DND-41 (cell line): ENCODE results near the gene N4BP2L1.
A peak's percentile ranks its signal among the peaks of the same experiment; 100 is the strongest.

Experiments
- ATAC-seq: fragments of 200-7000 bp; cut with Tn5 transposase; 3 replicates; pipeline ENCODE4 v1.9.1; 2021; ENCODE audit warnings: low read depth; ENCODE audit not compliant: insufficient read depth
- DNase-seq: peaks from one replicate; pipeline ENCODE4 v3.0.0-alpha.2; 2020
- H2AFZ ChIP-seq: 2 replicates; pipeline ENCODE4 v1.6.0; 2012; ENCODE audit warnings: low read depth, low read length
- H3K27ac ChIP-seq: 2 replicates; pipeline ENCODE4 v1.5.1; 2012; ENCODE audit warnings: low read length, inconsistent platforms
- H3K27me3 ChIP-seq: fragments of 200-600 bp; sonication (generic); 2 replicates; pipeline ENCODE4 v1.6.0; 2012; ENCODE audit warnings: low read length, mild to moderate bottlenecking, inconsistent platforms; ENCODE audit not compliant: insufficient read depth, poor library complexity
- H3K36me3 ChIP-seq: 2 replicates; pipeline ENCODE4 v1.5.1; 2012; ENCODE audit warnings: low read length, inconsistent platforms; ENCODE audit not compliant: insufficient read depth
- H3K4me1 ChIP-seq: 2 replicates; pipeline ENCODE4 v1.5.1; 2012; ENCODE audit warnings: mild to moderate bottlenecking, low read length; ENCODE audit not compliant: insufficient read depth
- H3K4me2 ChIP-seq: 2 replicates; pipeline ENCODE4 v1.6.0; 2012; ENCODE audit warnings: mild to moderate bottlenecking, moderate library complexity, low read length, inconsistent platforms; ENCODE audit not compliant: insufficient read depth
- H3K4me3 ChIP-seq, 2 experiments: fragments of 200-600 bp in 1 of 2; shearing (Covaris generic) in 1 of 2; 2 replicates each; pipeline ENCODE4 v1.5.1; 2012 to 2016; ENCODE audit warnings: inconsistent platforms in 2 of 2, low read length in 2 of 2, mild to moderate bottlenecking in 2 of 2, low read depth in 1 of 2, moderate library complexity in 1 of 2
- H3K79me2 ChIP-seq: 2 replicates; pipeline ENCODE4 v1.6.0; 2012; ENCODE audit warnings: low read length, inconsistent platforms; ENCODE audit not compliant: insufficient read depth
- H3K9ac ChIP-seq: 2 replicates; pipeline ENCODE4 v1.6.0; 2012; ENCODE audit warnings: low read depth, mild to moderate bottlenecking, inconsistent platforms, low read length, moderate library complexity
- H3K9me3 ChIP-seq: 2 replicates; pipeline ENCODE4 v1.5.1; 2012; ENCODE audit warnings: low read length, moderate library complexity, mild to moderate bottlenecking, inconsistent platforms; ENCODE audit not compliant: insufficient read depth, severe bottlenecking
- H4K20me1 ChIP-seq: 2 replicates; pipeline ENCODE4 v1.6.0; 2012; ENCODE audit warnings: low read length; ENCODE audit not compliant: insufficient read depth
- CTCF ChIP-seq: IDR thresholded peaks from 2 replicates; pipeline ENCODE4 v1.5.1; 2012; ENCODE audit warnings: borderline replicate concordance, low read length, moderate library complexity, mild to moderate bottlenecking; ENCODE audit not compliant: poor library complexity, severe bottlenecking; ENCODE audit errors: extremely low read depth
- EZH2 ChIP-seq: IDR thresholded peaks from 3 replicates; pipeline ENCODE4 v1.6.1; 2012; ENCODE audit warnings: borderline replicate concordance, low read depth, mild to moderate bottlenecking, moderate library complexity, low read length, inconsistent platforms; ENCODE audit not compliant: severe bottlenecking

N4BP2L1 gene

DNA sequence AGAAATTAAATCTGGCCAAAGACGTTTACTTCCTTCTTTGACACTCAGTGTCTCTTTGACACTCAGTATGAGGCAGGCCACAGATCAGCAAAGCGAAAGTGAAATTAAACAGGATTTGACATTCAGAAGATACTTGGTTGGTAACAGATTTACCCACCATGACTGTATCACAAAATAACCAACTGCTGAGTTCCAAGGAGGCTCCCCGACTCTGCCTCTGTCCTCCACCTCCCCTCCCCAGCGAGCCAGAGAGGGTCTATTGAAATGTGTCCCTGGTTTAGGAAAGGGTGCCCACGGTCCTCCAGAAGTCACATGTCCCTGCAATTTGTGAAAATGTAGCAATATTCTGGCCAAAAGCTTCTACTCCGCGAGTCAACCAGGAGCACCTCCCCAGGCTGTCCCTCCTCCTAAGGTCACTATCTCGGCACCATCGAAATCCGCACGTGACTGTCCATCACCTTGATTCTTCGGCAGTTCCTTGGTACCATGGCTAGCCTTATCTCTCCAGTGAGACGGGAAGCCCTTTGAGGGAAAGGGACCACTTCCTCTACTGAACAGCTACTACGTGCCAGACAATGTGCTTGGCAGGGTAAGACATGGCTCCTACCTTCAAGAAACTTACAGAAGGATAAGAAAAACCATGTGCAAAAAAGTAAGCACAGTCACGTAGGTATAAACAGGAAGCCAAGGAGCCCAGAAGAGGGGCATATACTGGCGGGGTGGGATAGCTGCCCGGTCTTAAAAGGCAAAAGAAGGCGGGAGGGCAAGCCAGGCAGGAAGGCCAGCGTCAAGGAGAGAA is 1.5 kb downstream of the N4BP2L1 start:
- TF ChIP-seq CTCF, result no peak
- Histone ChIP-seq H2AFZ (peak overlapping the region; percentile 66), H3K9me3 (no peaks in the 10 kb centered on the region), H3K36me3 (peaks cover 45% of the 10 kb centered on the region), H3K4me1 (peaks cover 63% of the 10 kb centered on the region), H3K4me3 (peak overlapping the region; percentile 70 to 88), H3K27ac (peak overlapping the region; percentile 87), H3K27me3 (no peaks in the 10 kb centered on the region), H3K79me2 (peaks cover 74% of the 10 kb centered on the region), H3K4me2 (peak overlapping the region; percentile 82), H4K20me1 (peaks cover 21% of the 10 kb centered on the region), H3K9ac (peak overlapping the region; percentile 96)
- DNase-seq (peak; percentile 66), ATAC-seq (peak; percentile 70)

DNA sequence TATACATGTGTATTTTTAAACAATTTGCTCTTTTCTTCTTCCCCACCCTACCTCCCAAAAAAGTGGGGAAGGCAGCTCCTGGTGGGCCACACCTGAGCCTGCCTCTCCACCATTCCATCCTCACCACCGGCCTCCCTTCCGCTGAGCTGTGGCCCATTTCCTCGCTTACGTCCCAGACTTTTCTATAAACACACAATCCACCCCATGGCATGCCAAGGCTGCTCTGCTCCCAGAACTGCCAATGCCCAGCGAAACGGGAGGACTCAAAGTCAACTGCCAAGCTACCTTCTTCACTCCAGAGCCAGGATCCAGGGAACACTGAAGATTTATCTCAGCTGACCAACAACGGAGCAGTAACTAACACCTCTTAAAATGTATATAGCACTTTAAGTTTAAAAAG is 2.8 kb downstream of the N4BP2L1 start:
- Histone ChIP-seq H3K4me1 (peaks cover 51% of the 10 kb centered on the region), H2AFZ (no peak overlapping the region), H3K79me2 (peaks cover 82% of the 10 kb centered on the region), H3K4me2 (peak overlapping the region; percentile 82), H3K9me3 (peaks cover 4% of the 10 kb centered on the region), H3K27me3 (no peaks in the 10 kb centered on the region), H3K27ac (peak overlapping the region; percentile 53; the same call in 1 of the 2 replicates), H3K9ac (no peak overlapping the region; the same call in 1 of the 2 replicates), H4K20me1 (peaks cover 21% of the 10 kb centered on the region), H3K36me3 (peaks cover 55% of the 10 kb centered on the region), H3K4me3 (peak overlapping the region in 1 of 2 experiments; percentile 70; a peak in 2 of 4 replicates)
- DNase-seq (no peak), ATAC-seq (no peak)
- TF ChIP-seq CTCF, result no peak
- no peak for TF ChIP-seq EZH2

GRCh38 chr13:32423592-32423991 is 4.3 kb downstream of the N4BP2L1 start:
- ATAC-seq (no peak), DNase-seq (no peak)
- H3K9me3 ChIP-seq, result peaks cover 11% of the 10 kb centered on the region
- H3K4me1 ChIP-seq, result peaks cover 35% of the 10 kb centered on the region
- peaks cover 62% of the 10 kb centered on the region for H3K36me3 ChIP-seq
- TF ChIP-seq EZH2, result no peak
- no peak for TF ChIP-seq CTCF
- H3K4me3 ChIP-seq, result no peak overlapping the region
- H3K9ac ChIP-seq, result no peak overlapping the region
- peaks cover 84% of the 10 kb centered on the region for H3K79me2 ChIP-seq
- H4K20me1 ChIP-seq, result peaks cover 24% of the 10 kb centered on the region
- no peak overlapping the region for H2AFZ ChIP-seq
- no peaks in the 10 kb centered on the region for H3K27me3 ChIP-seq
- no peak overlapping the region for H3K27ac ChIP-seq
- no peak overlapping the region for H3K4me2 ChIP-seq
